Measurements from ENCODE around the gene LDHAL6B. TPM values are rescaled to one million over a fixed set of nuclear protein-coding genes. Genes with fewer than 3 reads are reported as not detected.

LDHAL6B gene
- total RNA-seq, 1 donor from 2014 or later = not detected

- Mint-ChIP-seq H3K27ac (no peak overlapping the region), H3K4me3 (no peak overlapping the region), H3K9me3 (no peaks in the 10 kb centered on the region), H3K36me3 (ENCODE audit: low read depth) (peaks cover 73% of the 10 kb centered on the region), H3K27me3 (no peaks in the 10 kb centered on the region), H3K4me1 (no peaks in the 10 kb centered on the region)
- ChIA-PET POLR2A (no interaction called here), CTCF (interaction anchor here (1.1 kb wide), 1 partner anchor 22 kb away, joined by 3 read pairs; no protein-coding TSS in a partner anchor)
- no peak for ATAC-seq (ENCODE audit: low read depth)
- DNase-seq = no peak
- intact Hi-C loops (cut with micrococcal nuclease) = no loop called here
- TF ChIP-seq, protein P1, sequence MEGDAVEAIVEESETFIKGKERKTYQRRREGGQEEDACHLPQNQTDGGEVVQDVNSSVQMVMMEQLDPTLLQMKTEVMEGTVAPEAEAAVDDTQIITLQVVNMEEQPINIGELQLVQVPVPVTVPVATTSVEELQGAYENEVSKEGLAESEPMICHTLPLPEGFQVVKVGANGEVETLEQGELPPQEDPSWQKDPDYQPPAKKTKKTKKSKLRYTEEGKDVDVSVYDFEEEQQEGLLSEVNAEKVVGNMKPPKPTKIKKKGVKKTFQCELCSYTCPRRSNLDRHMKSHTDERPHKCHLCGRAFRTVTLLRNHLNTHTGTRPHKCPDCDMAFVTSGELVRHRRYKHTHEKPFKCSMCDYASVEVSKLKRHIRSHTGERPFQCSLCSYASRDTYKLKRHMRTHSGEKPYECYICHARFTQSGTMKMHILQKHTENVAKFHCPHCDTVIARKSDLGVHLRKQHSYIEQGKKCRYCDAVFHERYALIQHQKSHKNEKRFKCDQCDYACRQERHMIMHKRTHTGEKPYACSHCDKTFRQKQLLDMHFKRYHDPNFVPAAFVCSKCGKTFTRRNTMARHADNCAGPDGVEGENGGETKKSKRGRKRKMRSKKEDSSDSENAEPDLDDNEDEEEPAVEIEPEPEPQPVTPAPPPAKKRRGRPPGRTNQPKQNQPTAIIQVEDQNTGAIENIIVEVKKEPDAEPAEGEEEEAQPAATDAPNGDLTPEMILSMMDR (IDR thresholded peaks at IDR 0.05) = no peak
Measured at GRCh38 chr15:59224474-59224873, 17.8 kb downstream of the LDHAL6B start.

DNA sequence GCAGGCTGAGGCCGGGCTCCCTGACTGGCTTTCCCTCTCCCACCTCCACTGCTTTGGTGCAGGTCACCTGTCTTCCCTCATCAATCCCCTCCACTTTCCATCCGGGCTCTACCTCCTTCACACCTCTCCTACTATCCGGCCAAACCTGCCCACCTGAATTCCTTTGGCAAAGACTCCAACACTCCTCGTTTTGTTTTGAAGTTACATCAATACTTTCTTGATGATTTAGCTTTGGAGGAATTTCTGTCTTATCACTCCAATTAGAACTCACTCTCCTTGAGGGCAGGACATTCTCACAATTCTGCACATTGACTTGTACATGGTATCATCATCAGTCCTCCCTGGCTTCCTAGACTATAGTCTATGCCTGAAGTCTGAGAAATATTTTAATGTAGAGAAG lies 20.4 kb downstream of the LDHAL6B start:
- H3K4me3 Mint-ChIP-seq = no peak overlapping the region
- H3K27ac Mint-ChIP-seq = no peak overlapping the region
- POLR2A ChIA-PET = no interaction called here
- H3K4me1 Mint-ChIP-seq = no peaks in the 10 kb centered on the region
- H3K36me3 Mint-ChIP-seq (ENCODE audit: low read depth) = peaks cover 64% of the 10 kb centered on the region
- CTCF ChIA-PET = no interaction called here
- TF ChIP-seq, protein P1 (IDR thresholded peaks at IDR 0.05) = no peak
- DNase-seq (no peak), ATAC-seq (ENCODE audit: low read depth) (no peak)
- H3K9me3 Mint-ChIP-seq = no peaks in the 10 kb centered on the region
- intact Hi-C loops (cut with micrococcal nuclease) = no loop called here
- H3K27me3 Mint-ChIP-seq = no peaks in the 10 kb centered on the region

DNA sequence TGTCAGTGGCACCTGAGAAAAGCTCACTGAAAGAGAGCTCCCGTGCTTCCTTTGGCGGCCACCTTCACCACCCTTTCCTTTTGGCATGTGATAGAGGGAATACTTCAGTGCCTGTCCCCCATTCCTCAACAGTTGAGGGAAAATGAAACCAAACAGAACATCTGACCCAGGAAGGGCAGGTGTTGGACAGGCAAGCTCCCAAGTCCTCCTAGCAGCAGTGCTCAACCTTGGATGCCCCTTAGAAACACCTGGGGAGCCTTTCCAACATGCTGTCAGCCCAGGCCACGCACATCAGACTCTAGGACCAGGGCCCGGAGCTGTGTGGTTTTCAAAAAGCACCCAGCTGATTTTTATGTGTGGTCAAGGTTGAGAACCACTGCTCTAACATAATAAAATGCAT lies 22.4 kb downstream of the LDHAL6B start:
- H3K27me3 Mint-ChIP-seq = no peaks in the 10 kb centered on the region
- H3K4me3 Mint-ChIP-seq = no peak overlapping the region
- CTCF ChIA-PET = no interaction called here
- DNase-seq (no peak), ATAC-seq (ENCODE audit: low read depth) (no peak)
- POLR2A ChIA-PET = no interaction called here
- no peaks in the 10 kb centered on the region for H3K9me3 Mint-ChIP-seq
- TF ChIP-seq, protein P1 (IDR thresholded peaks at IDR 0.05) = no peak
- peaks cover 8% of the 10 kb centered on the region for H3K4me1 Mint-ChIP-seq
- no peak overlapping the region for H3K27ac Mint-ChIP-seq
- intact Hi-C loops (cut with micrococcal nuclease) = no loop called here
- H3K36me3 Mint-ChIP-seq (ENCODE audit: low read depth) = peaks cover 57% of the 10 kb centered on the region

DNA sequence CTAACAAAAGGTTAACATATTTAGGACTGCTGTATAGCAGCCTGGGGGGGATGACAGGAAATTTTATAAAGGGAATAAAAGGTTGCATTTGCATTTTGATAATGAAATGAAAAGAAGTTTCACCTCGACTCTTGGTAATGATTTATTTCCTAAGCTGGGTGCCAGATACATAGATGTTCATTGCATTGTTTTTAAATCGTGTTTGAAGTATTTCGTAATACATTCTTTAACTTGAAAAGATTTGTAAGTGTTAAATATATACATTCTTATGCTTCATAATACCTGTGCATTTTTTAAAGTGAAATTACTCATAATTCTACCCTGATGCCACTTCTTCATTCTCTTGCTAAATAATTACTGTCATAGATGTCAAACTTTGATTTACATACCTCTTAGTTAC lies 22.8 kb downstream of the LDHAL6B start:
- Mint-ChIP-seq H3K4me3 (no peak overlapping the region), H3K36me3 (ENCODE audit: low read depth) (peaks cover 57% of the 10 kb centered on the region), H3K27ac (no peak overlapping the region), H3K9me3 (no peaks in the 10 kb centered on the region), H3K4me1 (peaks cover 8% of the 10 kb centered on the region), H3K27me3 (no peaks in the 10 kb centered on the region)
- ChIA-PET POLR2A (no interaction called here), CTCF (no interaction called here)
- intact Hi-C loops (cut with micrococcal nuclease) = no loop called here
- ATAC-seq (ENCODE audit: low read depth) (no peak), DNase-seq (no peak)
- TF ChIP-seq, protein P1 (IDR thresholded peaks at IDR 0.05) = no peak

DNA sequence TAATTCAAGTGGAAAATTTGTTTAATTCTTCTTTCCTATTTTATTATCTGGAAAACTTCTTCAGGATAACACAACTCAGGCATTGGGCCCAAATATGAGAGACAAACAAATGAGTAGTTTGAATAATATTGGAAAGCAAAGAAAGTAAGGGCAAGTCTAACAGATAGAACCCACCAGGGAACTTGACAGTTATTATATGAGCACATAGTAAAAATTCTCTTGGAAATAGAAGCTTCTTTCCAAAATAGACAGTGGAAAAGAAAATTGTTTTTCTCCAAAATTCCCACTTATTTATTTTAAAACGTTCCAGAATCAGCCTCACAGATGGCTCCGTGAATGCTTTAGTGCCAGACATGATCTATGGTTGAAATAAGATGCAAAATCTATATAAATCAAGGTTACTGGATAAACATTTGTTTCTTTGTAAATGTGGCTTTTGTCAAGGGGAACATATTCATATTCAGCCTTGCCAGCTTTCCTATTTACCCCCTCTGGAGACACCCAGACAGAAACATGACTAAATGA lies 23.9 kb downstream of the LDHAL6B start:
- TF ChIP-seq, protein P1 (IDR thresholded peaks at IDR 0.05) = no peak
- intact Hi-C loops (cut with micrococcal nuclease) = no loop called here
- Mint-ChIP-seq H3K36me3 (ENCODE audit: low read depth) (peaks cover 51% of the 10 kb centered on the region), H3K4me1 (peaks cover 13% of the 10 kb centered on the region), H3K27ac (no peak overlapping the region), H3K4me3 (no peak overlapping the region), H3K27me3 (no peaks in the 10 kb centered on the region), H3K9me3 (no peaks in the 10 kb centered on the region)
- CTCF ChIA-PET = no interaction called here
- no peak for ATAC-seq (ENCODE audit: low read depth)
- POLR2A ChIA-PET = no interaction called here
- no peak for DNase-seq
